ENCODE results near the gene ZNF367. TPM values are rescaled to one million over a fixed set of nuclear protein-coding genes. Genes with fewer than 3 reads are reported as not detected.
"Not testable (repeated sequence)": the region's sequence is repeated elsewhere in the genome, so short reads cannot be mapped to it uniquely, and the experiment has no call there.

ZNF367 gene
- total RNA-seq, 1 donor from 2014 or later: 7.2 TPM

- Mint-ChIP-seq H3K4me3 (no peak overlapping the region), H3K4me1 (ENCODE audit: unreplicated experiment) (no peaks in the 10 kb centered on the region), H3K27ac (no peak overlapping the region), H3K36me3 (peaks cover 10% of the 10 kb centered on the region), H3K9me3 (no peaks in the 10 kb centered on the region), H3K27me3 (no peaks in the 10 kb centered on the region)
- no peak for DNase-seq (ENCODE audit: extremely low spot score, unreplicated experiment)
- TF ChIP-seq CTCF (conservative IDR thresholded peaks at IDR 0.05): no peak
Measured at GRCh38 chr9:96367943-96368342, 50.2 kb downstream of the ZNF367 start.

GRCh38 chr9:96363175-96363967 lies 54.8 kb downstream of the ZNF367 start:
- Mint-ChIP-seq H3K36me3 (peaks cover 16% of the 10 kb centered on the region), H3K9me3 (no peaks in the 10 kb centered on the region), H3K4me1 (ENCODE audit: unreplicated experiment) (no peaks in the 10 kb centered on the region), H3K4me3 (no peak overlapping the region), H3K27me3 (no peaks in the 10 kb centered on the region), H3K27ac (no peak overlapping the region)
- TF ChIP-seq CTCF (conservative IDR thresholded peaks at IDR 0.05): no peak
- no peak for DNase-seq (ENCODE audit: extremely low spot score, unreplicated experiment)

- H3K27me3 Mint-ChIP-seq; H3K27ac Mint-ChIP-seq; H3K4me1 Mint-ChIP-seq (ENCODE audit: unreplicated experiment); H3K9me3 Mint-ChIP-seq; DNase-seq (ENCODE audit: extremely low spot score, unreplicated experiment); H3K4me3 Mint-ChIP-seq: not testable (repeated sequence)
- peaks cover 20% of the 10 kb centered on the region for H3K36me3 Mint-ChIP-seq
Measured at GRCh38 chr9:96362119-96362518, 56.1 kb downstream of the ZNF367 start.

- H3K36me3 Mint-ChIP-seq: peaks cover 20% of the 10 kb centered on the region
- no peaks in the 10 kb centered on the region for H3K27me3 Mint-ChIP-seq
- no peak overlapping the region for H3K4me3 Mint-ChIP-seq
- no peak for DNase-seq (ENCODE audit: extremely low spot score, unreplicated experiment)
- H3K4me1 Mint-ChIP-seq (ENCODE audit: unreplicated experiment): no peaks in the 10 kb centered on the region
- H3K27ac Mint-ChIP-seq: no peak overlapping the region
- no peak for TF ChIP-seq CTCF (conservative IDR thresholded peaks at IDR 0.05)
- no peaks in the 10 kb centered on the region for H3K9me3 Mint-ChIP-seq
Measured at GRCh38 chr9:96361668-96362067, 56.5 kb downstream of the ZNF367 start.

- no peaks in the 10 kb centered on the region for H3K9me3 Mint-ChIP-seq
- no peak for TF ChIP-seq CTCF (conservative IDR thresholded peaks at IDR 0.05)
- no peaks in the 10 kb centered on the region for H3K27me3 Mint-ChIP-seq
- H3K4me1 Mint-ChIP-seq (ENCODE audit: unreplicated experiment): no peaks in the 10 kb centered on the region
- H3K27ac Mint-ChIP-seq: no peak overlapping the region
- H3K36me3 Mint-ChIP-seq: peaks cover 20% of the 10 kb centered on the region
- H3K4me3 Mint-ChIP-seq: no peak overlapping the region
- no peak for DNase-seq (ENCODE audit: extremely low spot score, unreplicated experiment)
Measured at GRCh38 chr9:96360976-96361375, 57.2 kb downstream of the ZNF367 start.

GRCh38 chr9:96360523-96360922 lies 57.6 kb downstream of the ZNF367 start:
- not testable (repeated sequence) for DNase-seq (ENCODE audit: extremely low spot score, unreplicated experiment); H3K4me1 Mint-ChIP-seq (ENCODE audit: unreplicated experiment); H3K4me3 Mint-ChIP-seq; H3K27me3 Mint-ChIP-seq; H3K27ac Mint-ChIP-seq; H3K9me3 Mint-ChIP-seq
- H3K36me3 Mint-ChIP-seq: peaks cover 23% of the 10 kb centered on the region

Measured in type B pancreatic cell (in vitro differentiated cells).